GM23338 (cell line): ENCODE results near the gene MSANTD1.

Experiments
- CREB1 ChIP-seq: fragments of 250-450 bp; sonication (Bioruptor Pico); IDR thresholded peaks from 2 replicates; pipeline ENCODE4 v1.5.0; 2020; ENCODE audit warnings: low read depth, mild to moderate bottlenecking, moderate library complexity
- EZH2 ChIP-seq: fragments of 200-600 bp; sonication (generic); IDR thresholded peaks from one replicate; pipeline ENCODE4 v1.8.0; 2017; ENCODE audit warnings: antibody characterized with exemption, mild to moderate bottlenecking, low read depth; ENCODE audit not compliant: unreplicated experiment
- EZH2phosphoT487 ChIP-seq: fragments of 200-600 bp; sonication (generic); IDR thresholded peaks from one replicate; pipeline ENCODE4 v1.8.1; 2018; ENCODE audit warnings: antibody characterized with exemption; ENCODE audit not compliant: unreplicated experiment
- JUNB ChIP-seq: IDR thresholded peaks from one replicate; pipeline ENCODE4 v1.6.1; 2016; ENCODE audit warnings: antibody characterized with exemption; ENCODE audit not compliant: unreplicated experiment
- POLR2AphosphoS5 ChIP-seq: IDR thresholded peaks from 2 replicates; pipeline ENCODE4 v1.6.1; 2016; ENCODE audit warnings: antibody characterized with exemption, low read depth
- ZNF114 ChIP-seq: fragments of 250-450 bp; sonication (Bioruptor Pico); IDR thresholded peaks from 2 replicates; pipeline ENCODE4 v1.5.0; 2020; ENCODE audit warnings: mild to moderate bottlenecking, moderate library complexity
- TF ChIP-seq, protein P1 (sequence below), 2 experiments: fragments of 200-600 bp in 1 of 2; sonication (generic) in 1 of 2; conservative IDR thresholded peaks; 2 replicates each; pipeline versions ENCODE4 v1.5.1 to v1.6.1; 2016 to 2017; ENCODE audit warnings: antibody characterized with exemption in 2 of 2, low read depth in 2 of 2, mild to moderate bottlenecking in 2 of 2, moderate library complexity in 1 of 2
- TF ChIP-seq, protein P2 (sequence below): IDR thresholded peaks from one replicate; pipeline ENCODE4 v1.6.1; 2018; ENCODE audit warnings: antibody characterized with exemption; ENCODE audit not compliant: unreplicated experiment
- TF ChIP-seq, protein P3 (sequence below): IDR thresholded peaks from 2 replicates; pipeline ENCODE4 v1.6.1; 2016; ENCODE audit warnings: antibody characterized with exemption
- TF ChIP-seq, protein P4 (sequence below): fragments of 250-450 bp; sonication (Bioruptor Pico); IDR thresholded peaks from 2 replicates; pipeline ENCODE4 v1.5.0; 2020; ENCODE audit warnings: mild to moderate bottlenecking, moderate library complexity

DNA sequence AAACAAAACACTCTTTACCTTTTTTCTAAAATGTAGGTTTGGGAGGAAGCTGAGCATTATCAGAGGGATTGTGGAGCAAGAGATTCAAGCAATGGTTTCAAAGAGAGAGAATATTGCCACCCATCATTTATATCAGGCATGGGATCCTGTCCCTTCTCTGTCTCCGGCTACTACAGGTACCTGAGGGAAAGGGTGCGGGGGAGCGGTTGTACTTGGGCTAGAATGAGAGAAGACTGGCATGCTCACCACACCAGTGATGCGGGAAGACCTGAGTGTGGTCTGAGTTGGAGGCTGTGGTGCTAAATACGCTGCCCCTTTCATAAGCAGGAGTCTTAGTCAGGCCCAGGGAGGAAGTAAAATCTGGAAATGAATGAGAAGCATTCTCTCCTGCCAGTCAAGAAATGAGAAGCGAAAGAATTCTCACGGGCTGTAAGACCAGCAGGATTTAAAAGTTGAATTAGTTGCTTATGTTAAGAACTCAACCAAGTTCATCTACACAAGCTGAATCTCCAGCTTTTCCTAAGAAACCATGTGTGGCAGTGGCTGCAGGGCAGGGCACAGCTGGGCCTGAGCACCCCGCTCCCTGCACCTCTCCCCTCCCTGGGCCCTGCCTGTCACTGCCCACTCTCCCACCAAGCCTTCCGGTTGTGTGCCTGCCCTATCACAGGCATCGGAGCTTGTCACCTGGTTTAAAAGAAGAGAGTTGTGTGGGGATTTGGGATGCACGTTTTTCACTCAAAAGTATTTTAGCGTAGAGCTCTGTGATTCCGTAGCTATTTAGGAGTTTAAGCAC lies 24.8 kb upstream of the MSANTD1 start:
- TF ChIP-seq, protein P1, sequence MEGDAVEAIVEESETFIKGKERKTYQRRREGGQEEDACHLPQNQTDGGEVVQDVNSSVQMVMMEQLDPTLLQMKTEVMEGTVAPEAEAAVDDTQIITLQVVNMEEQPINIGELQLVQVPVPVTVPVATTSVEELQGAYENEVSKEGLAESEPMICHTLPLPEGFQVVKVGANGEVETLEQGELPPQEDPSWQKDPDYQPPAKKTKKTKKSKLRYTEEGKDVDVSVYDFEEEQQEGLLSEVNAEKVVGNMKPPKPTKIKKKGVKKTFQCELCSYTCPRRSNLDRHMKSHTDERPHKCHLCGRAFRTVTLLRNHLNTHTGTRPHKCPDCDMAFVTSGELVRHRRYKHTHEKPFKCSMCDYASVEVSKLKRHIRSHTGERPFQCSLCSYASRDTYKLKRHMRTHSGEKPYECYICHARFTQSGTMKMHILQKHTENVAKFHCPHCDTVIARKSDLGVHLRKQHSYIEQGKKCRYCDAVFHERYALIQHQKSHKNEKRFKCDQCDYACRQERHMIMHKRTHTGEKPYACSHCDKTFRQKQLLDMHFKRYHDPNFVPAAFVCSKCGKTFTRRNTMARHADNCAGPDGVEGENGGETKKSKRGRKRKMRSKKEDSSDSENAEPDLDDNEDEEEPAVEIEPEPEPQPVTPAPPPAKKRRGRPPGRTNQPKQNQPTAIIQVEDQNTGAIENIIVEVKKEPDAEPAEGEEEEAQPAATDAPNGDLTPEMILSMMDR (conservative IDR thresholded peaks at IDR 0.05; ENCODE audit: low read depth in 2 of 2) = no peak
- TF ChIP-seq EZH2phosphoT487 (no peak), POLR2AphosphoS5 (no peak), EZH2 (no peak), JUNB (no peak), CREB1 (no peak), ZNF114 (CRISPR knock-in tag) (no peak)
- TF ChIP-seq, protein P2, sequence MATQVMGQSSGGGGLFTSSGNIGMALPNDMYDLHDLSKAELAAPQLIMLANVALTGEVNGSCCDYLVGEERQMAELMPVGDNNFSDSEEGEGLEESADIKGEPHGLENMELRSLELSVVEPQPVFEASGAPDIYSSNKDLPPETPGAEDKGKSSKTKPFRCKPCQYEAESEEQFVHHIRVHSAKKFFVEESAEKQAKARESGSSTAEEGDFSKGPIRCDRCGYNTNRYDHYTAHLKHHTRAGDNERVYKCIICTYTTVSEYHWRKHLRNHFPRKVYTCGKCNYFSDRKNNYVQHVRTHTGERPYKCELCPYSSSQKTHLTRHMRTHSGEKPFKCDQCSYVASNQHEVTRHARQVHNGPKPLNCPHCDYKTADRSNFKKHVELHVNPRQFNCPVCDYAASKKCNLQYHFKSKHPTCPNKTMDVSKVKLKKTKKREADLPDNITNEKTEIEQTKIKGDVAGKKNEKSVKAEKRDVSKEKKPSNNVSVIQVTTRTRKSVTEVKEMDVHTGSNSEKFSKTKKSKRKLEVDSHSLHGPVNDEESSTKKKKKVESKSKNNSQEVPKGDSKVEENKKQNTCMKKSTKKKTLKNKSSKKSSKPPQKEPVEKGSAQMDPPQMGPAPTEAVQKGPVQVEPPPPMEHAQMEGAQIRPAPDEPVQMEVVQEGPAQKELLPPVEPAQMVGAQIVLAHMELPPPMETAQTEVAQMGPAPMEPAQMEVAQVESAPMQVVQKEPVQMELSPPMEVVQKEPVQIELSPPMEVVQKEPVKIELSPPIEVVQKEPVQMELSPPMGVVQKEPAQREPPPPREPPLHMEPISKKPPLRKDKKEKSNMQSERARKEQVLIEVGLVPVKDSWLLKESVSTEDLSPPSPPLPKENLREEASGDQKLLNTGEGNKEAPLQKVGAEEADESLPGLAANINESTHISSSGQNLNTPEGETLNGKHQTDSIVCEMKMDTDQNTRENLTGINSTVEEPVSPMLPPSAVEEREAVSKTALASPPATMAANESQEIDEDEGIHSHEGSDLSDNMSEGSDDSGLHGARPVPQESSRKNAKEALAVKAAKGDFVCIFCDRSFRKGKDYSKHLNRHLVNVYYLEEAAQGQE = no peak
- TF ChIP-seq, protein P3, sequence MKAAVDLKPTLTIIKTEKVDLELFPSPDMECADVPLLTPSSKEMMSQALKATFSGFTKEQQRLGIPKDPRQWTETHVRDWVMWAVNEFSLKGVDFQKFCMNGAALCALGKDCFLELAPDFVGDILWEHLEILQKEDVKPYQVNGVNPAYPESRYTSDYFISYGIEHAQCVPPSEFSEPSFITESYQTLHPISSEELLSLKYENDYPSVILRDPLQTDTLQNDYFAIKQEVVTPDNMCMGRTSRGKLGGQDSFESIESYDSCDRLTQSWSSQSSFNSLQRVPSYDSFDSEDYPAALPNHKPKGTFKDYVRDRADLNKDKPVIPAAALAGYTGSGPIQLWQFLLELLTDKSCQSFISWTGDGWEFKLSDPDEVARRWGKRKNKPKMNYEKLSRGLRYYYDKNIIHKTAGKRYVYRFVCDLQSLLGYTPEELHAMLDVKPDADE = no peak
- TF ChIP-seq, protein P4, sequence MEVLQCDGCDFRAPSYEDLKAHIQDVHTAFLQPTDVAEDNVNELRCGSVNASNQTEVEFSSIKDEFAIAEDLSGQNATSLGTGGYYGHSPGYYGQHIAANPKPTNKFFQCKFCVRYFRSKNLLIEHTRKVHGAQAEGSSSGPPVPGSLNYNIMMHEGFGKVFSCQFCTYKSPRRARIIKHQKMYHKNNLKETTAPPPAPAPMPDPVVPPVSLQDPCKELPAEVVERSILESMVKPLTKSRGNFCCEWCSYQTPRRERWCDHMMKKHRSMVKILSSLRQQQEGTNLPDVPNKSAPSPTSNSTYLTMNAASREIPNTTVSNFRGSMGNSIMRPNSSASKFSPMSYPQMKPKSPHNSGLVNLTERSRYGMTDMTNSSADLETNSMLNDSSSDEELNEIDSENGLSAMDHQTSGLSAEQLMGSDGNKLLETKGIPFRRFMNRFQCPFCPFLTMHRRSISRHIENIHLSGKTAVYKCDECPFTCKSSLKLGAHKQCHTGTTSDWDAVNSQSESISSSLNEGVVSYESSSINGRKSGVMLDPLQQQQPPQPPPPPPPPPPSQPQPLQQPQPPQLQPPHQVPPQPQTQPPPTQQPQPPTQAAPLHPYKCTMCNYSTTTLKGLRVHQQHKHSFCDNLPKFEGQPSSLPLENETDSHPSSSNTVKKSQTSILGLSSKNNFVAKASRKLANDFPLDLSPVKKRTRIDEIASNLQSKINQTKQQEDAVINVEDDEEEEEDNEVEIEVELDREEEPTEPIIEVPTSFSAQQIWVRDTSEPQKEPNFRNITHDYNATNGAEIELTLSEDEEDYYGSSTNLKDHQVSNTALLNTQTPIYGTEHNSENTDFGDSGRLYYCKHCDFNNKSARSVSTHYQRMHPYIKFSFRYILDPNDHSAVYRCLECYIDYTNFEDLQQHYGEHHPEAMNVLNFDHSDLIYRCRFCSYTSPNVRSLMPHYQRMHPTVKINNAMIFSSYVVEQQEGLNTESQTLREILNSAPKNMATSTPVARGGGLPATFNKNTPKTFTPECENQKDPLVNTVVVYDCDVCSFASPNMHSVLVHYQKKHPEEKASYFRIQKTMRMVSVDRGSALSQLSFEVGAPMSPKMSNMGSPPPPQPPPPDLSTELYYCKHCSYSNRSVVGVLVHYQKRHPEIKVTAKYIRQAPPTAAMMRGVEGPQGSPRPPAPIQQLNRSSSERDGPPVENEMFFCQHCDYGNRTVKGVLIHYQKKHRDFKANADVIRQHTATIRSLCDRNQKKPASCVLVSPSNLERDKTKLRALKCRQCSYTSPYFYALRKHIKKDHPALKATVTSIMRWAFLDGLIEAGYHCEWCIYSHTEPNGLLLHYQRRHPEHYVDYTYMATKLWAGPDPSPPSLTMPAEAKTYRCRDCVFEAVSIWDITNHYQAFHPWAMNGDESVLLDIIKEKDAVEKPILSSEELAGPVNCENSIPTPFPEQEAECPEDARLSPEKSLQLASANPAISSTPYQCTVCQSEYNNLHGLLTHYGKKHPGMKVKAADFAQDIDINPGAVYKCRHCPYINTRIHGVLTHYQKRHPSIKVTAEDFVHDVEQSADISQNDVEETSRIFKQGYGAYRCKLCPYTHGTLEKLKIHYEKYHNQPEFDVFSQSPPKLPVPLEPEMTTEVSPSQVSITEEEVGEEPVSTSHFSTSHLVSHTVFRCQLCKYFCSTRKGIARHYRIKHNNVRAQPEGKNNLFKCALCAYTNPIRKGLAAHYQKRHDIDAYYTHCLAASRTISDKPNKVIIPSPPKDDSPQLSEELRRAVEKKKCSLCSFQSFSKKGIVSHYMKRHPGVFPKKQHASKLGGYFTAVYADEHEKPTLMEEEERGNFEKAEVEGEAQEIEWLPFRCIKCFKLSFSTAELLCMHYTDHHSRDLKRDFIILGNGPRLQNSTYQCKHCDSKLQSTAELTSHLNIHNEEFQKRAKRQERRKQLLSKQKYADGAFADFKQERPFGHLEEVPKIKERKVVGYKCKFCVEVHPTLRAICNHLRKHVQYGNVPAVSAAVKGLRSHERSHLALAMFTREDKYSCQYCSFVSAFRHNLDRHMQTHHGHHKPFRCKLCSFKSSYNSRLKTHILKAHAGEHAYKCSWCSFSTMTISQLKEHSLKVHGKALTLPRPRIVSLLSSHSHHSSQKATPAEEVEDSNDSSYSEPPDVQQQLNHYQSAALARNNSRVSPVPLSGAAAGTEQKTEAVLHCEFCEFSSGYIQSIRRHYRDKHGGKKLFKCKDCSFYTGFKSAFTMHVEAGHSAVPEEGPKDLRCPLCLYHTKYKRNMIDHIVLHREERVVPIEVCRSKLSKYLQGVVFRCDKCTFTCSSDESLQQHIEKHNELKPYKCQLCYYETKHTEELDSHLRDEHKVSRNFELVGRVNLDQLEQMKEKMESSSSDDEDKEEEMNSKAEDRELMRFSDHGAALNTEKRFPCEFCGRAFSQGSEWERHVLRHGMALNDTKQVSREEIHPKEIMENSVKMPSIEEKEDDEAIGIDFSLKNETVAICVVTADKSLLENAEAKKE = no peak
